Neural cell (in vitro differentiated cells): Measurements from ENCODE around the gene FNDC3B. TPM values are rescaled to one million over a fixed set of nuclear protein-coding genes. Genes with fewer than 3 reads are reported as not detected.

Source experiments
- H2AFZ ChIP-seq: fragments of 200-600, 300-800 bp; sonication (generic), shearing (Covaris generic); 2 replicates; pipeline ENCODE4 v1.6.0; 2014; ENCODE audit warnings: low read depth, mild to moderate bottlenecking, antibody characterized with exemption, low read length, moderate library complexity
- H3F3A ChIP-seq: fragments of 200-600 bp; shearing (Covaris generic); 2 replicates; pipeline ENCODE4 v1.6.1; 2016; ENCODE audit warnings: mild to moderate bottlenecking, moderate library complexity, mixed read lengths, antibody characterized with exemption, low read length; ENCODE audit not compliant: insufficient read depth, poor library complexity, severe bottlenecking
- H3K27ac ChIP-seq: fragments of 200-600, 300-800 bp; sonication (generic), shearing (Covaris generic); 2 replicates; pipeline ENCODE4 v1.5.1; 2014; ENCODE audit warnings: mild to moderate bottlenecking, low read length, moderate library complexity
- H3K27me3 ChIP-seq: fragments of 300-800, 200-600 bp; sonication (generic), shearing (Covaris generic); 2 replicates; pipeline ENCODE4 v1.6.0; 2014; ENCODE audit warnings: mild to moderate bottlenecking, low read depth, low read length, moderate library complexity; ENCODE audit not compliant: insufficient read depth
- H3K36me3 ChIP-seq: fragments of 300-800, 200-600 bp; sonication (generic), shearing (Covaris generic); 2 replicates; pipeline ENCODE4 v1.5.1; 2014; ENCODE audit warnings: mild to moderate bottlenecking, antibody characterized with exemption, low read length, moderate library complexity; ENCODE audit not compliant: insufficient read depth
- H3K4me2 ChIP-seq: fragments of 300-800, 200-600 bp; sonication (generic), shearing (Covaris generic); 2 replicates; pipeline ENCODE4 v1.6.0; 2014; ENCODE audit warnings: mild to moderate bottlenecking, low read length
- H3K4me3 ChIP-seq: fragments of 300-800, 200-600 bp; sonication (generic), shearing (Covaris generic); 2 replicates; pipeline ENCODE4 v1.5.1; 2014; ENCODE audit warnings: mild to moderate bottlenecking, low read length, moderate library complexity
- H3K79me2 ChIP-seq: fragments of 200-600 bp; shearing (Covaris generic); replicated peaks from 2 replicates; pipeline ENCODE4 v1.6.0; 2014; ENCODE audit warnings: mild to moderate bottlenecking, low read length, moderate library complexity; ENCODE audit not compliant: insufficient read depth
- H3K9ac ChIP-seq: fragments of 300-800, 200-600 bp; sonication (generic), shearing (Covaris generic); 2 replicates; pipeline ENCODE4 v1.6.1; 2016; ENCODE audit warnings: mild to moderate bottlenecking, low read length, mixed read lengths
- H3K9me2 ChIP-seq: fragments of 200-600 bp; shearing (Covaris generic); 2 replicates; pipeline ENCODE4 v1.6.1; 2016; ENCODE audit warnings: mild to moderate bottlenecking, low read length, mixed read lengths; ENCODE audit not compliant: insufficient read depth
- H3K9me3 ChIP-seq: fragments of 200-600, 300-800 bp; sonication (generic), shearing (Covaris generic); 2 replicates; pipeline ENCODE4 v1.6.1; 2016; ENCODE audit warnings: mild to moderate bottlenecking, mixed run types, low read length, moderate library complexity, mixed read lengths
- H4K20me1 ChIP-seq: fragments of 200-600 bp; shearing (Covaris generic); 2 replicates; pipeline ENCODE4 v1.6.1; 2016; ENCODE audit warnings: mild to moderate bottlenecking, mixed run types; ENCODE audit not compliant: insufficient read depth
- CTCF ChIP-seq: fragments of 450-650 bp; IDR thresholded peaks from 2 replicates; pipeline ENCODE4 v1.5.1; 2014; ENCODE audit warnings: antibody characterized with exemption, mild to moderate bottlenecking, moderate library complexity; ENCODE audit not compliant: poor library complexity, severe bottlenecking
- EP300 ChIP-seq: fragments of 450-650 bp; conservative IDR thresholded peaks from 2 replicates; pipeline ENCODE4 v1.6.1; 2014; ENCODE audit warnings: antibody characterized with exemption, mild to moderate bottlenecking, moderate library complexity; ENCODE audit not compliant: poor library complexity, severe bottlenecking
- EZH2 ChIP-seq: fragments of 200-600, 300-800 bp; shearing (Covaris generic), sonication (generic); IDR thresholded peaks from 2 replicates; pipeline ENCODE4 v1.6.1; 2014; ENCODE audit warnings: antibody characterized with exemption, low read length, borderline replicate concordance, mild to moderate bottlenecking; ENCODE audit not compliant: insufficient read depth, poor library complexity, severe bottlenecking
- MXI1 ChIP-seq: fragments of 450-650 bp; conservative IDR thresholded peaks from 2 replicates; pipeline ENCODE4 v1.6.1; 2014; ENCODE audit warnings: antibody characterized with exemption, mild to moderate bottlenecking; ENCODE audit not compliant: poor library complexity, severe bottlenecking
- POLR2AphosphoS5 ChIP-seq: IDR thresholded peaks from 2 replicates; pipeline ENCODE4 v1.6.1; 2012
- RAD21 ChIP-seq: fragments of 450-650 bp; conservative IDR thresholded peaks from 2 replicates; pipeline ENCODE4 v1.6.1; 2014; ENCODE audit warnings: antibody characterized with exemption, mild to moderate bottlenecking, moderate library complexity
- REST ChIP-seq: IDR thresholded peaks from 2 replicates; pipeline ENCODE4 v1.6.1; 2012; ENCODE audit warnings: borderline replicate concordance
- SMC3 ChIP-seq: fragments of 450-650 bp; conservative IDR thresholded peaks from 2 replicates; pipeline ENCODE4 v1.6.1; 2014; ENCODE audit warnings: antibody characterized with exemption, mild to moderate bottlenecking, moderate library complexity; ENCODE audit not compliant: poor library complexity
- TAF1 ChIP-seq: IDR thresholded peaks from 2 replicates; pipeline ENCODE4 v1.6.1; 2012; ENCODE audit warnings: low read depth
- polyA plus RNA-seq: library from polyadenylated mRNA; depleted of rRNA; stranded (reverse); fragments of >200 nt; gene quantifications from 2 replicates; pipeline ENCODE4 v1.2.3, GENCODE V29; 2014

The FNDC3B gene
- polyA plus RNA-seq, 1 donor from 2014 or later: 4.9 TPM

GRCh38 chr3:172110127-172110779 is 70.9 kb downstream of the FNDC3B start (continued):
- no peak for TF ChIP-seq REST
- TF ChIP-seq EP300: no peak
- TF ChIP-seq EZH2: no peak

GRCh38 chr3:172111163-172111562 is 71.8 kb downstream of the FNDC3B start:
- Histone ChIP-seq H3K27me3 (no peaks in the 10 kb centered on the region), H3K4me3 (no peak overlapping the region), H2AFZ (no peak overlapping the region), H3K9me3 (no peaks in the 10 kb centered on the region), H3K4me2 (no peak overlapping the region), H3K27ac (no peak overlapping the region), H3F3A (no peaks in the 10 kb centered on the region), H3K9ac (no peak overlapping the region), H3K36me3 (no peaks in the 10 kb centered on the region), H4K20me1 (no peaks in the 10 kb centered on the region), H3K79me2 (peaks cover 3% of the 10 kb centered on the region), H3K9me2 (no peaks in the 10 kb centered on the region)
- TF ChIP-seq POLR2AphosphoS5 (no peak), MXI1 (no peak), CTCF (no peak), TAF1 (no peak), EZH2 (no peak), SMC3 (no peak), REST (no peak), EP300 (no peak), RAD21 (no peak)
